Neural progenitor cell (in vitro differentiated cells): Measurements from ENCODE around the gene DSCAML1.

ENCODE experiments used
- CTCF ChIP-seq: fragments of 200-600 bp; sonication (generic); IDR thresholded peaks from 2 replicates; pipeline ENCODE4 v1.5.1; 2017; ENCODE audit warnings: antibody characterized with exemption, mild to moderate bottlenecking
- EZH2 ChIP-seq: fragments of 200-600 bp; sonication (generic); IDR thresholded peaks from 2 replicates; pipeline ENCODE4 v1.6.1; 2017; ENCODE audit warnings: antibody characterized with exemption, mild to moderate bottlenecking, moderate library complexity
- EZH2phosphoT487 ChIP-seq: fragments of 200-600 bp; sonication (generic); IDR thresholded peaks from 2 replicates; pipeline ENCODE4 v1.6.1; 2017; ENCODE audit warnings: antibody characterized with exemption

- no peak for TF ChIP-seq EZH2
- no peak for TF ChIP-seq CTCF
- TF ChIP-seq EZH2phosphoT487: peak; percentile 90
Measured at GRCh38 chr11:117671370-117671769, 125.6 kb downstream of the DSCAML1 start.
